SK-N-SH (cell line): ENCODE data around the gene FAM222B. TPM values are rescaled to one million over a fixed set of nuclear protein-coding genes. Genes with fewer than 3 reads are reported as not detected.

ENCODE experiments used
- CTCF ChIA-PET: fragments of 300-600, 350-600 bp; formaldehyde crosslinking; extraction: SDS; loops from one replicate; lab custom pipeline; 2021; lab: Yijun Ruan, JAX
- POLR2A ChIA-PET: fragments of 350-600 bp; sonication (Branson Sonifier 250); formaldehyde crosslinking; extraction: SDS; loops from one replicate; lab custom pipeline; 2020; ENCODE audit warnings: antibody characterized with exemption, inconsistent platforms; lab: Yijun Ruan, JAX
- DNase-seq: peaks from one replicate; pipeline ENCODE4 v3.0.0; 2012
- H2AFZ ChIP-seq: fragments of 200-600 bp; sonication (generic); 2 replicates; pipeline ENCODE4 v1.8.1; 2016; ENCODE audit warnings: antibody characterized with exemption, mild to moderate bottlenecking, low read depth
- H3F3A ChIP-seq: fragments of 200-600 bp; sonication (generic); replicated peaks from 2 replicates; pipeline ENCODE3; 2016; ENCODE audit warnings: antibody characterized with exemption, mild to moderate bottlenecking; ENCODE audit not compliant: insufficient read depth
- H3K27ac ChIP-seq, 2 experiments: fragments of 200-500 bp in 1 of 2; fragments of 200-600 bp in 1 of 2; sonication (Bioruptor generic) in 1 of 2; sonication (generic), shearing (Covaris generic) in 1 of 2; 2 replicates each; pipeline versions ENCODE4 v1.5.1 to v1.6.1; 2014 to 2016; ENCODE audit warnings: low read depth in 2 of 2, inconsistent platforms in 1 of 2, low read length in 1 of 2, mild to moderate bottlenecking in 1 of 2, mixed read lengths in 1 of 2
- H3K27me3 ChIP-seq: fragments of 200-600 bp; sonication (generic), shearing (Covaris generic); 2 replicates; pipeline ENCODE4 v1.6.1; 2016; ENCODE audit warnings: mixed run types; ENCODE audit not compliant: insufficient read depth
- H3K36me3 ChIP-seq, 2 experiments: fragments of 200-500 bp in 1 of 2; fragments of 200-600 bp in 1 of 2; sonication (Bioruptor generic) in 1 of 2; sonication (generic) in 1 of 2; replicated peaks in 1 of 2; 2 replicates each; pipeline versions ENCODE3 to v1.5.1; 2014 to 2016; ENCODE audit warnings: low read length in 1 of 2, mild to moderate bottlenecking in 1 of 2; ENCODE audit not compliant: insufficient read depth in 2 of 2, control insufficient read depth in 1 of 2
- H3K4me1 ChIP-seq, 2 experiments: fragments of 200-500 bp in 1 of 2; fragments of 200-600 bp in 1 of 2; sonication (Bioruptor generic) in 1 of 2; sonication (generic), shearing (Covaris generic) in 1 of 2; 2 replicates each; pipeline versions ENCODE4 v1.5.1 to v1.6.1; 2014 to 2016; ENCODE audit warnings: low read depth in 1 of 2, low read length in 1 of 2, mixed run types in 1 of 2; ENCODE audit not compliant: insufficient read depth in 2 of 2, control insufficient read depth in 1 of 2
- H3K4me2 ChIP-seq: fragments of 200-600 bp; sonication (generic), shearing (Covaris generic); 2 replicates; pipeline ENCODE4 v1.6.1; 2017; ENCODE audit warnings: mixed run types
- H3K4me3 ChIP-seq, 2 experiments: fragments of 200-500 bp in 1 of 2; fragments of 200-600 bp in 1 of 2; sonication (Bioruptor generic) in 1 of 2; sonication (generic), shearing (Covaris generic) in 1 of 2; 2 replicates each; pipeline versions ENCODE4 v1.5.1 to v1.8.1; 2014 to 2016; ENCODE audit warnings: low read depth in 2 of 2, inconsistent platforms in 1 of 2, low read length in 1 of 2, mild to moderate bottlenecking in 1 of 2, mixed read lengths in 1 of 2, moderate library complexity in 1 of 2
- H3K79me2 ChIP-seq: fragments of 200-600 bp; sonication (generic); 2 replicates; pipeline ENCODE4 v1.8.1; 2017; ENCODE audit warnings: mild to moderate bottlenecking; ENCODE audit not compliant: insufficient read depth
- H3K9ac ChIP-seq: fragments of 200-600 bp; sonication (generic); 2 replicates; pipeline ENCODE4 v1.6.1; 2017; ENCODE audit warnings: mixed run types
- H3K9me2 ChIP-seq: fragments of 200-600 bp; sonication (generic); 2 replicates; pipeline ENCODE4 v1.6.1; 2017; ENCODE audit warnings: mixed run types
- H3K9me3 ChIP-seq: fragments of 200-600 bp; sonication (generic); 2 replicates; pipeline ENCODE4 v1.6.1; 2017; ENCODE audit warnings: mixed run types, mild to moderate bottlenecking, moderate library complexity
- H4K20me1 ChIP-seq: fragments of 200-600 bp; sonication (generic); 2 replicates; pipeline ENCODE4 v1.6.1; 2017; ENCODE audit warnings: mild to moderate bottlenecking, mixed run types; ENCODE audit not compliant: insufficient read depth
- ELF1 ChIP-seq: IDR thresholded peaks from 2 replicates; pipeline ENCODE4 v1.4.0; 2012
- EZH2phosphoT487 ChIP-seq: fragments of 200-600 bp; sonication (generic); IDR thresholded peaks from 2 replicates; pipeline ENCODE4 v1.6.1; 2017; ENCODE audit warnings: low read depth, mixed run types, mild to moderate bottlenecking, antibody characterized with exemption, moderate library complexity, borderline replicate concordance
- FOSL2 ChIP-seq: IDR thresholded peaks from 2 replicates; pipeline ENCODE4 v1.4.0; 2012; ENCODE audit warnings: low read depth, mild to moderate bottlenecking, moderate library complexity, borderline replicate concordance
- FOXM1 ChIP-seq: IDR thresholded peaks from 2 replicates; pipeline ENCODE4 v1.4.0; 2012; ENCODE audit warnings: low read depth, mild to moderate bottlenecking
- GABPA ChIP-seq: IDR thresholded peaks from 2 replicates; pipeline ENCODE4 v1.4.0; 2012; ENCODE audit warnings: low read depth, mild to moderate bottlenecking
- GATA2 ChIP-seq: sonication (generic); formaldehyde crosslinking; IDR thresholded peaks from 2 replicates; pipeline ENCODE4 v1.5.0; 2020; ENCODE audit warnings: mild to moderate bottlenecking, missing genetic modification reagents
- IRF3 ChIP-seq: fragments of 150-350 bp; IDR thresholded peaks from 2 replicates; pipeline ENCODE4 v1.6.1; 2016; ENCODE audit warnings: mild to moderate bottlenecking, low read depth, low read length
- JUND ChIP-seq: IDR thresholded peaks from 2 replicates; pipeline ENCODE4 v1.4.0; 2012
- MAX ChIP-seq: IDR thresholded peaks from 2 replicates; pipeline ENCODE4 v1.4.0; 2012; ENCODE audit warnings: low read depth
- REST ChIP-seq: IDR thresholded peaks from 2 replicates; pipeline ENCODE4 v1.6.1; 2012; ENCODE audit warnings: mild to moderate bottlenecking, low read depth, low read length, moderate library complexity
- SIN3A ChIP-seq: IDR thresholded peaks from 2 replicates; pipeline ENCODE4 v1.6.1; 2012; ENCODE audit warnings: low read depth, mild to moderate bottlenecking, low read length, moderate library complexity, borderline replicate concordance
- SMC3 ChIP-seq: IDR thresholded peaks from 2 replicates; pipeline ENCODE4 v1.6.1; 2012; ENCODE audit warnings: low read depth, low read length, improper control_type of control experiment
- TCF12 ChIP-seq: IDR thresholded peaks from 2 replicates; pipeline ENCODE4 v1.4.0; 2012
- WGBS: methylation state at CpG from one replicate; pipeline ENCODE4 v1.1.6; 2017; ENCODE audit warnings: low lambda C conversion rate; 5-methylcytosine and 5-hydroxymethylcytosine counted together
- polyA plus RNA-seq, 3 experiments: library from polyadenylated mRNA; depleted of rRNA; stranded (reverse); fragments of >200 nt; gene quantifications; 2 replicates each; pipeline ENCODE4 v1.2.3, GENCODE V29; 2012
- TF ChIP-seq, protein P1 (sequence below): IDR thresholded peaks from 2 replicates; pipeline ENCODE4 v1.4.0; 2012; ENCODE audit warnings: low read depth, borderline replicate concordance
- TF ChIP-seq, protein P2 (sequence below): IDR thresholded peaks from 2 replicates; pipeline ENCODE4; 2012

FAM222B gene
- polyA plus RNA-seq, 1 of the 3 experiments (the other 2 are of a cell fraction), result 9.0 TPM

GRCh38 chr17:28892024-28892423, 49.4 kb upstream of the FAM222B start:
- Histone ChIP-seq H4K20me1 (0 out of 2 replicates have a peak, but pooled peaks cover 3% of the 10 kb centered on the region), H3K4me1 (peaks cover 8 to 13% of the 10 kb centered on the region in 2 experiments; a peak in 2 of 4 replicates), H3K4me2 (no peak overlapping the region), H3K36me3 (peaks cover 0 to 2% of the 10 kb centered on the region in 2 experiments), H3K9me2 (no peaks in the 10 kb centered on the region), H3K27ac (no peak overlapping the region), H3K9me3 (no peaks in the 10 kb centered on the region), H3K9ac (no peak overlapping the region), H3K79me2 (peaks cover 43% of the 10 kb centered on the region), H2AFZ (no peak overlapping the region), H3K4me3 (no peak overlapping the region), H3F3A (peaks cover 11% of the 10 kb centered on the region), H3K27me3 (no peaks in the 10 kb centered on the region)
- WGBS, result 98% methylated on average over 4 of the region's 4 CpGs
- POLR2A ChIA-PET, result no interaction called here
- TF ChIP-seq GABPA, result no peak
- no peak for TF ChIP-seq ELF1
- TF ChIP-seq GATA2, result no peak
- no peak for TF ChIP-seq IRF3
- no peak for TF ChIP-seq TCF12
- no peak for TF ChIP-seq EZH2phosphoT487
- TF ChIP-seq FOSL2, result no peak
- TF ChIP-seq, protein P1, sequence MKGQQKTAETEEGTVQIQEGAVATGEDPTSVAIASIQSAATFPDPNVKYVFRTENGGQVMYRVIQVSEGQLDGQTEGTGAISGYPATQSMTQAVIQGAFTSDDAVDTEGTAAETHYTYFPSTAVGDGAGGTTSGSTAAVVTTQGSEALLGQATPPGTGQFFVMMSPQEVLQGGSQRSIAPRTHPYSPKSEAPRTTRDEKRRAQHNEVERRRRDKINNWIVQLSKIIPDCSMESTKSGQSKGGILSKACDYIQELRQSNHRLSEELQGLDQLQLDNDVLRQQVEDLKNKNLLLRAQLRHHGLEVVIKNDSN, result no peak
- no peak for TF ChIP-seq MAX
- no peak for TF ChIP-seq SMC3
- TF ChIP-seq, protein P2, sequence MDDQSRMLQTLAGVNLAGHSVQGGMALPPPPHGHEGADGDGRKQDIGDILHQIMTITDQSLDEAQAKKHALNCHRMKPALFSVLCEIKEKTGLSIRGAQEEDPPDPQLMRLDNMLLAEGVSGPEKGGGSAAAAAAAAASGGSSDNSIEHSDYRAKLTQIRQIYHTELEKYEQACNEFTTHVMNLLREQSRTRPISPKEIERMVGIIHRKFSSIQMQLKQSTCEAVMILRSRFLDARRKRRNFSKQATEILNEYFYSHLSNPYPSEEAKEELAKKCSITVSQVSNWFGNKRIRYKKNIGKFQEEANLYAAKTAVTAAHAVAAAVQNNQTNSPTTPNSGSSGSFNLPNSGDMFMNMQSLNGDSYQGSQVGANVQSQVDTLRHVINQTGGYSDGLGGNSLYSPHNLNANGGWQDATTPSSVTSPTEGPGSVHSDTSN, result no peak
- no peak for TF ChIP-seq FOXM1
- no peak for TF ChIP-seq REST
- TF ChIP-seq SIN3A, result no peak
- TF ChIP-seq JUND, result no peak
- CTCF ChIA-PET, result interaction anchor here (0.9 to 3.9 kb wide), 5 partner anchors 9 to 128 kb away, joined by 4 to 24 read pairs (median 5); partner anchors contain the start of gene DHRS13
- no peak for DNase-seq
